HEK293 (cell line): ENCODE measurements around the gene ICAM1.
A peak's percentile ranks its signal among the peaks of the same experiment; 100 is the strongest.

Experiments
- BCL11B ChIP-seq: fragments of 450-650 bp; formaldehyde crosslinking; IDR thresholded peaks from 2 replicates; pipeline ENCODE4 v1.5.1; 2016; ENCODE audit warnings: low read depth, missing biosample characterization, missing genetic modification characterization
- GLIS1 ChIP-seq: fragments of 450-650 bp; formaldehyde crosslinking; IDR thresholded peaks from 2 replicates; pipeline ENCODE4 v1.5.1; 2016; ENCODE audit warnings: missing biosample characterization, missing genetic modification characterization
- MEIS1 ChIP-seq: sonication (generic); formaldehyde crosslinking; IDR thresholded peaks from 2 replicates; pipeline ENCODE4 v1.8.1; 2022; ENCODE audit warnings: missing genetic modification reagents, mild to moderate bottlenecking, borderline replicate concordance
- REST ChIP-seq: fragments of 450-650 bp; formaldehyde crosslinking; IDR thresholded peaks from 2 replicates; pipeline ENCODE4 v1.5.1; 2016; ENCODE audit warnings: missing biosample characterization, missing genetic modification characterization
- SCRT2 ChIP-seq: fragments of 450-650 bp; formaldehyde crosslinking; IDR thresholded peaks from 2 replicates; pipeline ENCODE4 v1.5.1; 2016; ENCODE audit warnings: missing biosample characterization, missing genetic modification characterization
- ZBTB21 ChIP-seq: fragments of 450-650 bp; formaldehyde crosslinking; IDR thresholded peaks from 2 replicates; pipeline ENCODE4 v1.5.1; 2017; ENCODE audit warnings: missing biosample characterization, missing genetic modification characterization
- ZNF223 ChIP-seq: fragments of 450-650 bp; formaldehyde crosslinking; IDR thresholded peaks from 2 replicates; pipeline ENCODE4 v1.5.1; 2016; ENCODE audit warnings: missing biosample characterization, missing genetic modification characterization
- TF ChIP-seq, protein P1 (sequence below): fragments of 450-650 bp; formaldehyde crosslinking; IDR thresholded peaks from 2 replicates; pipeline ENCODE4 v1.5.1; 2016; ENCODE audit warnings: missing biosample characterization, missing genetic modification characterization
- TF ChIP-seq, protein P2 (sequence below): fragments of 450-650 bp; formaldehyde crosslinking; IDR thresholded peaks from 2 replicates; pipeline ENCODE4 v1.5.1; 2016; ENCODE audit warnings: missing biosample characterization, missing genetic modification characterization
- TF ChIP-seq, protein P3 (sequence below): fragments of 450-650 bp; formaldehyde crosslinking; conservative IDR thresholded peaks from 2 replicates; pipeline ENCODE4 v1.5.1; 2016; ENCODE audit warnings: low read depth, missing biosample characterization, missing genetic modification characterization

- TF ChIP-seq, protein P1, sequence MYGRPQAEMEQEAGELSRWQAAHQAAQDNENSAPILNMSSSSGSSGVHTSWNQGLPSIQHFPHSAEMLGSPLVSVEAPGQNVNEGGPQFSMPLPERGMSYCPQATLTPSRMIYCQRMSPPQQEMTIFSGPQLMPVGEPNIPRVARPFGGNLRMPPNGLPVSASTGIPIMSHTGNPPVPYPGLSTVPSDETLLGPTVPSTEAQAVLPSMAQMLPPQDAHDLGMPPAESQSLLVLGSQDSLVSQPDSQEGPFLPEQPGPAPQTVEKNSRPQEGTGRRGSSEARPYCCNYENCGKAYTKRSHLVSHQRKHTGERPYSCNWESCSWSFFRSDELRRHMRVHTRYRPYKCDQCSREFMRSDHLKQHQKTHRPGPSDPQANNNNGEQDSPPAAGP = no peak
- TF ChIP-seq BCL11B (tag by site-specific recombination) (0 out of 2 replicates have a peak, but pooled peaks have one; percentile 17), REST (tag by site-specific recombination) (no peak), MEIS1 (CRISPR knock-in tag) (no peak), ZNF223 (tag by site-specific recombination) (no peak), ZBTB21 (tag by site-specific recombination) (no peak), SCRT2 (tag by site-specific recombination) (peak; percentile 96), GLIS1 (tag by site-specific recombination) (peak; percentile 32; the same call in 1 of the 2 replicates)
- TF ChIP-seq, protein P2, sequence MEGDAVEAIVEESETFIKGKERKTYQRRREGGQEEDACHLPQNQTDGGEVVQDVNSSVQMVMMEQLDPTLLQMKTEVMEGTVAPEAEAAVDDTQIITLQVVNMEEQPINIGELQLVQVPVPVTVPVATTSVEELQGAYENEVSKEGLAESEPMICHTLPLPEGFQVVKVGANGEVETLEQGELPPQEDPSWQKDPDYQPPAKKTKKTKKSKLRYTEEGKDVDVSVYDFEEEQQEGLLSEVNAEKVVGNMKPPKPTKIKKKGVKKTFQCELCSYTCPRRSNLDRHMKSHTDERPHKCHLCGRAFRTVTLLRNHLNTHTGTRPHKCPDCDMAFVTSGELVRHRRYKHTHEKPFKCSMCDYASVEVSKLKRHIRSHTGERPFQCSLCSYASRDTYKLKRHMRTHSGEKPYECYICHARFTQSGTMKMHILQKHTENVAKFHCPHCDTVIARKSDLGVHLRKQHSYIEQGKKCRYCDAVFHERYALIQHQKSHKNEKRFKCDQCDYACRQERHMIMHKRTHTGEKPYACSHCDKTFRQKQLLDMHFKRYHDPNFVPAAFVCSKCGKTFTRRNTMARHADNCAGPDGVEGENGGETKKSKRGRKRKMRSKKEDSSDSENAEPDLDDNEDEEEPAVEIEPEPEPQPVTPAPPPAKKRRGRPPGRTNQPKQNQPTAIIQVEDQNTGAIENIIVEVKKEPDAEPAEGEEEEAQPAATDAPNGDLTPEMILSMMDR (tag by site-specific recombination) = no peak
- TF ChIP-seq, protein P3, sequence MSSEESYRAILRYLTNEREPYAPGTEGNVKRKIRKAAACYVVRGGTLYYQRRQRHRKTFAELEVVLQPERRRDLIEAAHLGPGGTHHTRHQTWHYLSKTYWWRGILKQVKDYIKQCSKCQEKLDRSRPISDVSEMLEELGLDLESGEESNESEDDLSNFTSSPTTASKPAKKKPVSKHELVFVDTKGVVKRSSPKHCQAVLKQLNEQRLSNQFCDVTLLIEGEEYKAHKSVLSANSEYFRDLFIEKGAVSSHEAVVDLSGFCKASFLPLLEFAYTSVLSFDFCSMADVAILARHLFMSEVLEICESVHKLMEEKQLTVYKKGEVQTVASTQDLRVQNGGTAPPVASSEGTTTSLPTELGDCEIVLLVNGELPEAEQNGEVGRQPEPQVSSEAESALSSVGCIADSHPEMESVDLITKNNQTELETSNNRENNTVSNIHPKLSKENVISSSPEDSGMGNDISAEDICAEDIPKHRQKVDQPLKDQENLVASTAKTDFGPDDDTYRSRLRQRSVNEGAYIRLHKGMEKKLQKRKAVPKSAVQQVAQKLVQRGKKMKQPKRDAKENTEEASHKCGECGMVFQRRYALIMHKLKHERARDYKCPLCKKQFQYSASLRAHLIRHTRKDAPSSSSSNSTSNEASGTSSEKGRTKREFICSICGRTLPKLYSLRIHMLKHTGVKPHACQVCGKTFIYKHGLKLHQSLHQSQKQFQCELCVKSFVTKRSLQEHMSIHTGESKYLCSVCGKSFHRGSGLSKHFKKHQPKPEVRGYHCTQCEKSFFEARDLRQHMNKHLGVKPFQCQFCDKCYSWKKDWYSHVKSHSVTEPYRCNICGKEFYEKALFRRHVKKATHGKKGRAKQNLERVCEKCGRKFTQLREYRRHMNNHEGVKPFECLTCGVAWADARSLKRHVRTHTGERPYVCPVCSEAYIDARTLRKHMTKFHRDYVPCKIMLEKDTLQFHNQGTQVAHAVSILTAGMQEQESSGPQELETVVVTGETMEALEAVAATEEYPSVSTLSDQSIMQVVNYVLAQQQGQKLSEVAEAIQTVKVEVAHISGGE (tag by site-specific recombination) = peak; percentile 75
Observed at GRCh38 chr19:10286803-10287737, 16.1 kb downstream of the ICAM1 start, which contains the start of gene ICAM4.
